ENCODE measurements around the gene EMC8. TPM values are rescaled to one million over a fixed set of nuclear protein-coding genes. Genes with fewer than 3 reads are reported as not detected.

The EMC8 gene
- total RNA-seq, 1 donor from 2014 or later: 20.0 TPM

- no peak overlapping the region for H3K27ac ChIP-seq
- no peaks in the 10 kb centered on the region for H3K36me3 ChIP-seq
- TF ChIP-seq, protein P1, sequence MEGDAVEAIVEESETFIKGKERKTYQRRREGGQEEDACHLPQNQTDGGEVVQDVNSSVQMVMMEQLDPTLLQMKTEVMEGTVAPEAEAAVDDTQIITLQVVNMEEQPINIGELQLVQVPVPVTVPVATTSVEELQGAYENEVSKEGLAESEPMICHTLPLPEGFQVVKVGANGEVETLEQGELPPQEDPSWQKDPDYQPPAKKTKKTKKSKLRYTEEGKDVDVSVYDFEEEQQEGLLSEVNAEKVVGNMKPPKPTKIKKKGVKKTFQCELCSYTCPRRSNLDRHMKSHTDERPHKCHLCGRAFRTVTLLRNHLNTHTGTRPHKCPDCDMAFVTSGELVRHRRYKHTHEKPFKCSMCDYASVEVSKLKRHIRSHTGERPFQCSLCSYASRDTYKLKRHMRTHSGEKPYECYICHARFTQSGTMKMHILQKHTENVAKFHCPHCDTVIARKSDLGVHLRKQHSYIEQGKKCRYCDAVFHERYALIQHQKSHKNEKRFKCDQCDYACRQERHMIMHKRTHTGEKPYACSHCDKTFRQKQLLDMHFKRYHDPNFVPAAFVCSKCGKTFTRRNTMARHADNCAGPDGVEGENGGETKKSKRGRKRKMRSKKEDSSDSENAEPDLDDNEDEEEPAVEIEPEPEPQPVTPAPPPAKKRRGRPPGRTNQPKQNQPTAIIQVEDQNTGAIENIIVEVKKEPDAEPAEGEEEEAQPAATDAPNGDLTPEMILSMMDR (IDR thresholded peaks at IDR 0.05): no peak
- ATAC-seq: no peak
- DNase-seq: no peak
- no peaks in the 10 kb centered on the region for H3K27me3 ChIP-seq
- intact Hi-C loops (cut with DNase I): no loop called here
- no peaks in the 10 kb centered on the region for H3K4me1 ChIP-seq
- H3K9me3 ChIP-seq: no peaks in the 10 kb centered on the region
- no peak overlapping the region for H3K4me3 ChIP-seq
Measured at GRCh38 chr16:85728879-85729278, 70.5 kb downstream of the EMC8 start.

Small RNA genes within 50 kb of the gene (microRNA-seq; reads per million reads assigned to microRNA genes)
- gene MIR1910 (ENCODE audit: borderline microRNAs expressed): not detected

Other genes starting within 250 kb of the EMC8 start
- gene GSE1, start 186.2 kb downstream of the EMC8 start, total RNA-seq: 87.2 TPM
- 0.46 TPM for gene GINS2, start 110.6 kb downstream of the EMC8 start, total RNA-seq
- gene C16orf74, start 48.4 kb downstream of the EMC8 start, total RNA-seq: 2.7 TPM
- gene COX4I1, start 151 bp upstream of the EMC8 start, total RNA-seq: 382 TPM
- gene IRF8, start 99.6 kb upstream of the EMC8 start, total RNA-seq: 43.1 TPM